ENCODE results near the gene CDH4.

Gene CDH4

DNA sequence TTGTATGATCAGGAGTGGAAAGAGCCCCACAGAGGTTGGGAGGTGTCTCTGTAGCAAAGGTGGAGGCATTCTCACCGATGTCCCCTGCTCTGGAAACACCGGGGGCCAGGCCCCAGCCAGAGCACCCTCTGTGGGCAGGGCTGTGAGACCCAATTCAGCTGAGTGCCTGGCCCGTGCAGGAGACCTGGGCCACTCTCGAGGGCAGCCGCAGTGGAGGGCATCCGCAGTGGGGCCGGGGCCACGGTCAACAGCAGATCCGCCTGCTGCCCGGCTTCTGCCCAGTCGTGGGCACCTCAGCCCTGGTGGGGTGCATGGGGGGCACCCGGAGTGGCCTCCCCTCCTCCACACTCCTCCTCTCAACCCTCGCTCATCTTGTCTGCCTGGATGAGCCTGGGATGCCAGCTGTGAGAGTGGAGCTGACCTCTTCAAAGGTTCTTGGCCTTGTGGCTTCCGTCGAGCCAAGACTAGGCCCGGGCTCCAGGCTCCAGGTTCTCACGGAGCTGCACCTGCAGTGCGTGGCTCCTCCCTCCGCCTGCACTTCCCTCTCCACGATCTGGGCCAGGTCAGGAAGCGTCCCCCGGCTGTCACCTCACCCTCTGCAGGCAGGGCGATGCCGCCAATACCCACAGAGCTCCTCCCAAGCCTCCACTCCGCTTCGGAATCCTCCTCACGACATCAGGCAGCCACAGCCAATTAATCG, 678.9 kb downstream of the CDH4 start:
- no peak overlapping the region for H2AFZ ChIP-seq (ENCODE audit: low read depth, low read length, severe bottlenecking)
- H3K9me2 ChIP-seq (replicated peaks; ENCODE audit: insufficient read depth, low read length), result no peaks in the 10 kb centered on the region
- H3K79me2 ChIP-seq (ENCODE audit: insufficient read depth, low read length), result no peaks in the 10 kb centered on the region
- no peak overlapping the region for H3K4me2 ChIP-seq (ENCODE audit: low read depth, low read length, poor library complexity, severe bottlenecking)
- H3K4me3 ChIP-seq (ENCODE audit: insufficient read depth, low read length, poor library complexity, severe bottlenecking), result no peak overlapping the region
- H3K9ac ChIP-seq (ENCODE audit: low read length), result no peak overlapping the region
- H3K36me3 ChIP-seq (ENCODE audit: low read length), result no peaks in the 10 kb centered on the region
- H3F3A ChIP-seq (ENCODE audit: insufficient read depth), result no peaks in the 10 kb centered on the region
- no peaks in the 10 kb centered on the region for H3K9me3 ChIP-seq (ENCODE audit: insufficient read depth, low read length)
- H3K27me3 ChIP-seq (ENCODE audit: low read length), result no peaks in the 10 kb centered on the region
- H4K20me1 ChIP-seq (ENCODE audit: low read depth, low read length), result no peaks in the 10 kb centered on the region
- H3K27ac ChIP-seq (ENCODE audit: low read depth, low read length), result no peak overlapping the region
- TF ChIP-seq CTCF (IDR thresholded peaks at IDR 0.05; ENCODE audit: insufficient read depth, low read length, poor library complexity, severe bottlenecking) (no peak), EZH2phosphoT487 (conservative IDR thresholded peaks at IDR 0.05; ENCODE audit: low read length) (no peak)

GRCh38 chr20:61931476-61932198, 679.6 kb downstream of the CDH4 start:
- Histone ChIP-seq H3K79me2 (ENCODE audit: insufficient read depth, low read length) (no peaks in the 10 kb centered on the region), H3F3A (ENCODE audit: insufficient read depth) (no peaks in the 10 kb centered on the region), H2AFZ (ENCODE audit: low read depth, low read length, severe bottlenecking) (no peak overlapping the region), H3K27ac (ENCODE audit: low read depth, low read length) (no peak overlapping the region), H3K4me3 (ENCODE audit: insufficient read depth, low read length, poor library complexity, severe bottlenecking) (no peak overlapping the region), H3K9me2 (replicated peaks; ENCODE audit: insufficient read depth, low read length) (no peaks in the 10 kb centered on the region), H3K4me2 (ENCODE audit: low read depth, low read length, poor library complexity, severe bottlenecking) (no peak overlapping the region), H4K20me1 (ENCODE audit: low read depth, low read length) (no peaks in the 10 kb centered on the region), H3K9me3 (ENCODE audit: insufficient read depth, low read length) (no peaks in the 10 kb centered on the region), H3K27me3 (ENCODE audit: low read length) (no peaks in the 10 kb centered on the region), H3K36me3 (ENCODE audit: low read length) (no peaks in the 10 kb centered on the region), H3K9ac (ENCODE audit: low read length) (no peak overlapping the region)
- TF ChIP-seq EZH2phosphoT487 (conservative IDR thresholded peaks at IDR 0.05; ENCODE audit: low read length), result no peak

- Histone ChIP-seq H3K9me2 (replicated peaks; ENCODE audit: insufficient read depth, low read length) (no peaks in the 10 kb centered on the region), H3K79me2 (ENCODE audit: insufficient read depth, low read length) (no peaks in the 10 kb centered on the region), H3K27ac (ENCODE audit: low read depth, low read length) (no peak overlapping the region), H3K9ac (ENCODE audit: low read length) (no peak overlapping the region), H3K4me2 (ENCODE audit: low read depth, low read length, poor library complexity, severe bottlenecking) (no peak overlapping the region), H3F3A (ENCODE audit: insufficient read depth) (no peaks in the 10 kb centered on the region), H3K36me3 (ENCODE audit: low read length) (no peaks in the 10 kb centered on the region), H3K27me3 (ENCODE audit: low read length) (no peaks in the 10 kb centered on the region), H3K4me3 (ENCODE audit: insufficient read depth, low read length, poor library complexity, severe bottlenecking) (no peak overlapping the region), H4K20me1 (ENCODE audit: low read depth, low read length) (no peaks in the 10 kb centered on the region), H2AFZ (ENCODE audit: low read depth, low read length, severe bottlenecking) (no peak overlapping the region), H3K9me3 (ENCODE audit: insufficient read depth, low read length) (no peaks in the 10 kb centered on the region)
- TF ChIP-seq CTCF (IDR thresholded peaks at IDR 0.05; ENCODE audit: insufficient read depth, low read length, poor library complexity, severe bottlenecking), result no peak
Observed at GRCh38 chr20:61932199-61932592, 680.1 kb downstream of the CDH4 start.
